ENCODE measurements around the gene TBCD. TPM values are rescaled to one million over a fixed set of nuclear protein-coding genes. Genes with fewer than 3 reads are reported as not detected.

Gene TBCD
- total and polyA plus RNA-seq, 2 donors (not counting 1 experiment from before 2014, with no cell fraction given), result 22.1 to 36.7 TPM

GRCh38 chr17:82825540-82826124 is 73.8 kb downstream of the TBCD start:
- Histone ChIP-seq H3K27me3 (ENCODE audit: control insufficient read depth, insufficient read depth, low read length) (no peaks in the 10 kb centered on the region), H3K4me2 (ENCODE audit: extremely low read depth, insufficient read depth, low read length) (no peak overlapping the region), H3K36me3 (ENCODE audit: control insufficient read depth, insufficient read depth, low read length) (no peaks in the 10 kb centered on the region), H3K9me3 (ENCODE audit: control insufficient read depth, insufficient read depth, low read depth, low read length) (no peaks in the 10 kb centered on the region), H3K27ac (ENCODE audit: insufficient read depth, low read length) (no peak overlapping the region), H3K9ac (ENCODE audit: insufficient read depth, low read length) (no peak overlapping the region), H3K4me1 (ENCODE audit: control insufficient read depth, extremely low read depth, insufficient read depth, low read length) (no peaks in the 10 kb centered on the region), H3K4me3 (replicated peaks in 1 of 4; ENCODE audit: control extremely low read depth in 1 of 4, insufficient read depth in 1 of 4, low read depth in 3 of 4, low read length in 4 of 4) (no peak overlapping the region), H2AFZ (ENCODE audit: low read length) (no peak overlapping the region), H4K20me1 (ENCODE audit: control insufficient read depth, extremely low read depth, insufficient read depth, low read length) (no peaks in the 10 kb centered on the region), H3K79me2 (ENCODE audit: control insufficient read depth, insufficient read depth, low read length) (no peaks in the 10 kb centered on the region)
- TF ChIP-seq EZH2 (IDR thresholded peaks at IDR 0.05; ENCODE audit: low read length, missing control alignments), result no peak
- TF ChIP-seq CTCF (conservative IDR thresholded peaks at IDR 0.05 in 1 of 2, IDR thresholded peaks at IDR 0.05 in 1 of 2; ENCODE audit: low read depth in 1 of 2, low read length in 2 of 2), result no peak
- no peak for DNase-seq (ENCODE audit: low read depth in 2 of 2)

GRCh38 chr17:82826211-82826610 is 74.3 kb downstream of the TBCD start:
- no peak for DNase-seq (ENCODE audit: low read depth in 2 of 2)
- Histone ChIP-seq H3K9ac (ENCODE audit: insufficient read depth, low read length) (no peak overlapping the region), H3K4me3 (replicated peaks in 1 of 4; ENCODE audit: control extremely low read depth in 1 of 4, insufficient read depth in 1 of 4, low read depth in 3 of 4, low read length in 4 of 4) (no peak overlapping the region), H3K27ac (ENCODE audit: insufficient read depth, low read length) (no peak overlapping the region), H3K27me3 (ENCODE audit: control insufficient read depth, insufficient read depth, low read length) (no peaks in the 10 kb centered on the region), H3K4me1 (ENCODE audit: control insufficient read depth, extremely low read depth, insufficient read depth, low read length) (no peaks in the 10 kb centered on the region), H3K79me2 (ENCODE audit: control insufficient read depth, insufficient read depth, low read length) (no peaks in the 10 kb centered on the region), H3K4me2 (ENCODE audit: extremely low read depth, insufficient read depth, low read length) (no peak overlapping the region), H3K9me3 (ENCODE audit: control insufficient read depth, insufficient read depth, low read depth, low read length) (no peaks in the 10 kb centered on the region), H4K20me1 (ENCODE audit: control insufficient read depth, extremely low read depth, insufficient read depth, low read length) (no peaks in the 10 kb centered on the region), H2AFZ (ENCODE audit: low read length) (no peak overlapping the region), H3K36me3 (ENCODE audit: control insufficient read depth, insufficient read depth, low read length) (no peaks in the 10 kb centered on the region)
- no peak for TF ChIP-seq EZH2 (IDR thresholded peaks at IDR 0.05; ENCODE audit: low read length, missing control alignments)
- no peak for TF ChIP-seq CTCF (conservative IDR thresholded peaks at IDR 0.05 in 1 of 2, IDR thresholded peaks at IDR 0.05 in 1 of 2; ENCODE audit: low read depth in 1 of 2, low read length in 2 of 2)

- TF ChIP-seq EZH2 (IDR thresholded peaks at IDR 0.05; ENCODE audit: low read length, missing control alignments) (no peak), CTCF (conservative IDR thresholded peaks at IDR 0.05 in 1 of 2, IDR thresholded peaks at IDR 0.05 in 1 of 2; ENCODE audit: low read depth in 1 of 2, low read length in 2 of 2) (no peak)
- Histone ChIP-seq H3K9ac (ENCODE audit: insufficient read depth, low read length) (no peak overlapping the region), H3K27me3 (ENCODE audit: control insufficient read depth, insufficient read depth, low read length) (no peaks in the 10 kb centered on the region), H3K27ac (ENCODE audit: insufficient read depth, low read length) (no peak overlapping the region), H3K4me2 (ENCODE audit: extremely low read depth, insufficient read depth, low read length) (no peak overlapping the region), H2AFZ (ENCODE audit: low read length) (no peak overlapping the region), H3K4me1 (ENCODE audit: control insufficient read depth, extremely low read depth, insufficient read depth, low read length) (no peaks in the 10 kb centered on the region), H3K36me3 (ENCODE audit: control insufficient read depth, insufficient read depth, low read length) (no peaks in the 10 kb centered on the region), H3K9me3 (ENCODE audit: control insufficient read depth, insufficient read depth, low read depth, low read length) (no peaks in the 10 kb centered on the region), H3K4me3 (replicated peaks in 1 of 4; ENCODE audit: control extremely low read depth in 1 of 4, insufficient read depth in 1 of 4, low read depth in 3 of 4, low read length in 4 of 4) (no peak overlapping the region), H3K79me2 (ENCODE audit: control insufficient read depth, insufficient read depth, low read length) (no peaks in the 10 kb centered on the region), H4K20me1 (ENCODE audit: control insufficient read depth, extremely low read depth, insufficient read depth, low read length) (no peaks in the 10 kb centered on the region)
- no peak for DNase-seq (ENCODE audit: low read depth in 2 of 2)
Measured at GRCh38 chr17:82826956-82827355, 75.1 kb downstream of the TBCD start.

All from fibroblast of lung (primary cell).